GM23338 (cell line): Measurements from ENCODE around the gene WDR77. TPM values are rescaled to one million over a fixed set of nuclear protein-coding genes. Genes with fewer than 3 reads are reported as not detected.

Experiments
- ATAC-seq: fragments of 200-7000 bp; cut with Tn5 transposase; 3 replicates; pipeline ENCODE4 v1.9.1; 2020
- DNase-seq: peaks from one replicate; pipeline ENCODE4 v3.0.0-alpha.2; 2015; ENCODE audit warnings: low spot score
- H2AFZ ChIP-seq: fragments of 200-600 bp; sonication (generic); 2 replicates; pipeline ENCODE4 v1.8.0; 2016; ENCODE audit warnings: antibody characterized with exemption, mild to moderate bottlenecking, moderate library complexity
- H3F3A ChIP-seq: fragments of 200-600 bp; sonication (generic); replicated peaks from 2 replicates; pipeline ENCODE4 v1.8.0; 2017; ENCODE audit warnings: antibody characterized with exemption, mixed run types, low read depth
- H3K27ac ChIP-seq: fragments of 200-600 bp; sonication (generic); 2 replicates; pipeline ENCODE4 v1.6.1; 2016; ENCODE audit warnings: low read depth
- H3K27me3 ChIP-seq: fragments of 200-600 bp; sonication (generic); 2 replicates; pipeline ENCODE4 v1.8.0; 2016; ENCODE audit warnings: mild to moderate bottlenecking, mixed run types, moderate library complexity; ENCODE audit not compliant: insufficient read depth
- H3K36me3 ChIP-seq: fragments of 200-600 bp; sonication (generic); 2 replicates; pipeline ENCODE4 v1.8.0; 2016; ENCODE audit warnings: mild to moderate bottlenecking; ENCODE audit not compliant: insufficient read depth
- H3K4me1 ChIP-seq: fragments of 200-600 bp; sonication (generic); 2 replicates; pipeline ENCODE4 v1.8.0; 2016; ENCODE audit warnings: mild to moderate bottlenecking, moderate library complexity; ENCODE audit not compliant: insufficient read depth
- H3K4me2 ChIP-seq: fragments of 200-600 bp; sonication (generic); 2 replicates; pipeline ENCODE4 v1.7.1; 2017; ENCODE audit warnings: mixed run types
- H3K4me3 ChIP-seq: fragments of 200-600 bp; sonication (generic); 2 replicates; pipeline ENCODE4 v1.6.1; 2016; ENCODE audit warnings: mixed run types
- H3K79me2 ChIP-seq: fragments of 200-600 bp; sonication (generic); replicated peaks from 2 replicates; pipeline ENCODE4 v1.8.0; 2017; ENCODE audit warnings: mild to moderate bottlenecking; ENCODE audit not compliant: insufficient read depth
- H3K9me2 ChIP-seq: fragments of 200-600 bp; sonication (generic); 2 replicates; pipeline ENCODE4 v1.8.0; 2017; ENCODE audit not compliant: insufficient read depth
- H4K20me1 ChIP-seq: fragments of 200-600 bp; sonication (generic); replicated peaks from 2 replicates; pipeline ENCODE4 v1.8.0; 2017; ENCODE audit warnings: mild to moderate bottlenecking; ENCODE audit not compliant: insufficient read depth
- H3K27ac Mint-ChIP-seq: 2 replicates; pipeline ENCODE4 v1.8.0; 2020; ENCODE audit warnings: inconsistent platforms, mild to moderate bottlenecking, moderate library complexity, mixed read lengths
- H3K27me3 Mint-ChIP-seq: 3 replicates; pipeline ENCODE4 v1.8.0; 2022; ENCODE audit warnings: low read depth, mild to moderate bottlenecking, moderate library complexity, mixed read lengths, inconsistent platforms; ENCODE audit not compliant: insufficient read depth, poor library complexity
- H3K36me3 Mint-ChIP-seq: 3 replicates; pipeline ENCODE4 v1.8.0; 2021; ENCODE audit warnings: low read depth, mild to moderate bottlenecking, inconsistent platforms, moderate library complexity, mixed read lengths
- H3K4me1 Mint-ChIP-seq: 3 replicates; pipeline ENCODE4 v1.8.0; 2020; ENCODE audit warnings: mild to moderate bottlenecking, inconsistent platforms, mixed read lengths
- H3K4me3 Mint-ChIP-seq: 3 replicates; pipeline ENCODE4 v1.8.0; 2021; ENCODE audit warnings: moderate library complexity, mild to moderate bottlenecking, inconsistent platforms, mixed read lengths
- H3K9me3 Mint-ChIP-seq: 3 replicates; pipeline ENCODE4 v1.8.0; 2020; ENCODE audit warnings: moderate library complexity, mild to moderate bottlenecking, inconsistent platforms, mixed read lengths
- CREB1 ChIP-seq: fragments of 250-450 bp; sonication (Bioruptor Pico); IDR thresholded peaks from 2 replicates; pipeline ENCODE4 v1.5.0; 2020; ENCODE audit warnings: low read depth, mild to moderate bottlenecking, moderate library complexity
- ETS1 ChIP-seq: IDR thresholded peaks from 2 replicates; pipeline ENCODE4 v1.6.1; 2016; ENCODE audit warnings: antibody characterized with exemption
- EZH2 ChIP-seq: fragments of 200-600 bp; sonication (generic); IDR thresholded peaks from one replicate; pipeline ENCODE4 v1.8.0; 2017; ENCODE audit warnings: antibody characterized with exemption, mild to moderate bottlenecking, low read depth; ENCODE audit not compliant: unreplicated experiment
- EZH2phosphoT487 ChIP-seq: fragments of 200-600 bp; sonication (generic); IDR thresholded peaks from one replicate; pipeline ENCODE4 v1.8.1; 2018; ENCODE audit warnings: antibody characterized with exemption; ENCODE audit not compliant: unreplicated experiment
- JUNB ChIP-seq: IDR thresholded peaks from one replicate; pipeline ENCODE4 v1.6.1; 2016; ENCODE audit warnings: antibody characterized with exemption; ENCODE audit not compliant: unreplicated experiment
- NANOG ChIP-seq: IDR thresholded peaks from 2 replicates; pipeline ENCODE4 v1.6.1; 2016; ENCODE audit warnings: antibody characterized with exemption, borderline replicate concordance
- POLR2AphosphoS5 ChIP-seq: IDR thresholded peaks from 2 replicates; pipeline ENCODE4 v1.6.1; 2016; ENCODE audit warnings: antibody characterized with exemption, low read depth
- STAT1 ChIP-seq: IDR thresholded peaks from one replicate; pipeline ENCODE4 v1.6.1; 2016; ENCODE audit warnings: antibody characterized with exemption; ENCODE audit not compliant: unreplicated experiment
- ZNF114 ChIP-seq: fragments of 250-450 bp; sonication (Bioruptor Pico); IDR thresholded peaks from 2 replicates; pipeline ENCODE4 v1.5.0; 2020; ENCODE audit warnings: mild to moderate bottlenecking, moderate library complexity
- ZNF331 ChIP-seq: fragments of 250-450 bp; sonication (Bioruptor Pico); IDR thresholded peaks from 2 replicates; pipeline ENCODE4 v1.5.0; 2020; ENCODE audit warnings: low read depth, mild to moderate bottlenecking, moderate library complexity
- ZNF462 ChIP-seq: fragments of 250-450 bp; sonication (Bioruptor Pico); IDR thresholded peaks from 2 replicates; pipeline ENCODE4 v1.5.0; 2020; ENCODE audit warnings: mild to moderate bottlenecking, moderate library complexity
- polyA plus RNA-seq: library from polyadenylated mRNA; unstranded; fragments of >200 nt; fragmentation: Nextera tagmentation; extraction: Ambion mirVana; gene quantifications from 2 replicates; pipeline ENCODE4 v1.2.1, GENCODE V29; 2016
- total RNA-seq: library from RNA; depleted of rRNA; stranded (reverse); fragments of >200 nt; shearing (Covaris generic); gene quantifications from 2 replicates; pipeline ENCODE4 v1.2.3, GENCODE V29; 2014
- TF ChIP-seq, protein P1 (sequence below): IDR thresholded peaks from one replicate; pipeline ENCODE4 v1.6.1; 2018; ENCODE audit warnings: antibody characterized with exemption; ENCODE audit not compliant: unreplicated experiment
- TF ChIP-seq, protein P2 (sequence below), 2 experiments: fragments of 200-600 bp in 1 of 2; sonication (generic) in 1 of 2; conservative IDR thresholded peaks; 2 replicates each; pipeline versions ENCODE4 v1.5.1 to v1.6.1; 2016 to 2017; ENCODE audit warnings: antibody characterized with exemption in 2 of 2, low read depth in 2 of 2, mild to moderate bottlenecking in 2 of 2, moderate library complexity in 1 of 2

Gene WDR77
- total and polyA plus RNA-seq, 2 experiments from 2014 or later = 85.9 to 111 TPM

DNA sequence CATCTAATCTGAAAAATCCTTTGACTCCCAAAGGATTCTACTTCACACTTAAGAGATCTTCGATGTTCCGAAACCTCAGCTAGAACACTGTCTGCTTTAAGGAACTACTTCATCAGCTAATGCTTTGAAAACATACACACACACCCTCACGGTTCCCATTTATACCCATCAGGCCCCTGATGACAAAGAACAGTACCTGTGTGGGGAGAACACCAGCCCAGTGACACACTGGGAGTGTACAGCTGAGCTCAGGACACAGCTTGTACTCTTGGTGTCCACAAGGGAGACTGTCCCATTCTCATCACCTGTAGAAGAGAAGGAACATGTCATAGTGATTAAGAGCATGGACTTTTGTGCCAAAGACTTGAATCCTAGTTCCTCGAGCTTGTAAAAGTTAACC, 6.6 kb downstream of the WDR77 start:
- no peak overlapping the region for H3K4me3 ChIP-seq
- DNase-seq (no peak), ATAC-seq (no peak)
- Mint-ChIP-seq H3K36me3 (peaks cover 93% of the 10 kb centered on the region), H3K4me1 (peaks cover 4% of the 10 kb centered on the region; the same call in 2 of the 3 replicates), H3K9me3 (no peaks in the 10 kb centered on the region), H3K27ac (no peak overlapping the region), H3K27me3 (no peaks in the 10 kb centered on the region), H3K4me3 (no peak overlapping the region)
- H3K4me2 ChIP-seq = no peak overlapping the region
- no peak for TF ChIP-seq JUNB
- no peak for TF ChIP-seq ZNF114 (CRISPR knock-in tag)
- TF ChIP-seq, protein P1, sequence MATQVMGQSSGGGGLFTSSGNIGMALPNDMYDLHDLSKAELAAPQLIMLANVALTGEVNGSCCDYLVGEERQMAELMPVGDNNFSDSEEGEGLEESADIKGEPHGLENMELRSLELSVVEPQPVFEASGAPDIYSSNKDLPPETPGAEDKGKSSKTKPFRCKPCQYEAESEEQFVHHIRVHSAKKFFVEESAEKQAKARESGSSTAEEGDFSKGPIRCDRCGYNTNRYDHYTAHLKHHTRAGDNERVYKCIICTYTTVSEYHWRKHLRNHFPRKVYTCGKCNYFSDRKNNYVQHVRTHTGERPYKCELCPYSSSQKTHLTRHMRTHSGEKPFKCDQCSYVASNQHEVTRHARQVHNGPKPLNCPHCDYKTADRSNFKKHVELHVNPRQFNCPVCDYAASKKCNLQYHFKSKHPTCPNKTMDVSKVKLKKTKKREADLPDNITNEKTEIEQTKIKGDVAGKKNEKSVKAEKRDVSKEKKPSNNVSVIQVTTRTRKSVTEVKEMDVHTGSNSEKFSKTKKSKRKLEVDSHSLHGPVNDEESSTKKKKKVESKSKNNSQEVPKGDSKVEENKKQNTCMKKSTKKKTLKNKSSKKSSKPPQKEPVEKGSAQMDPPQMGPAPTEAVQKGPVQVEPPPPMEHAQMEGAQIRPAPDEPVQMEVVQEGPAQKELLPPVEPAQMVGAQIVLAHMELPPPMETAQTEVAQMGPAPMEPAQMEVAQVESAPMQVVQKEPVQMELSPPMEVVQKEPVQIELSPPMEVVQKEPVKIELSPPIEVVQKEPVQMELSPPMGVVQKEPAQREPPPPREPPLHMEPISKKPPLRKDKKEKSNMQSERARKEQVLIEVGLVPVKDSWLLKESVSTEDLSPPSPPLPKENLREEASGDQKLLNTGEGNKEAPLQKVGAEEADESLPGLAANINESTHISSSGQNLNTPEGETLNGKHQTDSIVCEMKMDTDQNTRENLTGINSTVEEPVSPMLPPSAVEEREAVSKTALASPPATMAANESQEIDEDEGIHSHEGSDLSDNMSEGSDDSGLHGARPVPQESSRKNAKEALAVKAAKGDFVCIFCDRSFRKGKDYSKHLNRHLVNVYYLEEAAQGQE = no peak
- TF ChIP-seq NANOG = no peak
- no peak for TF ChIP-seq ZNF331 (CRISPR knock-in tag)
- no peak for TF ChIP-seq STAT1
- TF ChIP-seq ZNF462 (CRISPR knock-in tag) = no peak
- TF ChIP-seq, protein P2, sequence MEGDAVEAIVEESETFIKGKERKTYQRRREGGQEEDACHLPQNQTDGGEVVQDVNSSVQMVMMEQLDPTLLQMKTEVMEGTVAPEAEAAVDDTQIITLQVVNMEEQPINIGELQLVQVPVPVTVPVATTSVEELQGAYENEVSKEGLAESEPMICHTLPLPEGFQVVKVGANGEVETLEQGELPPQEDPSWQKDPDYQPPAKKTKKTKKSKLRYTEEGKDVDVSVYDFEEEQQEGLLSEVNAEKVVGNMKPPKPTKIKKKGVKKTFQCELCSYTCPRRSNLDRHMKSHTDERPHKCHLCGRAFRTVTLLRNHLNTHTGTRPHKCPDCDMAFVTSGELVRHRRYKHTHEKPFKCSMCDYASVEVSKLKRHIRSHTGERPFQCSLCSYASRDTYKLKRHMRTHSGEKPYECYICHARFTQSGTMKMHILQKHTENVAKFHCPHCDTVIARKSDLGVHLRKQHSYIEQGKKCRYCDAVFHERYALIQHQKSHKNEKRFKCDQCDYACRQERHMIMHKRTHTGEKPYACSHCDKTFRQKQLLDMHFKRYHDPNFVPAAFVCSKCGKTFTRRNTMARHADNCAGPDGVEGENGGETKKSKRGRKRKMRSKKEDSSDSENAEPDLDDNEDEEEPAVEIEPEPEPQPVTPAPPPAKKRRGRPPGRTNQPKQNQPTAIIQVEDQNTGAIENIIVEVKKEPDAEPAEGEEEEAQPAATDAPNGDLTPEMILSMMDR (conservative IDR thresholded peaks at IDR 0.05; ENCODE audit: low read depth in 2 of 2) = no peak
- no peak for TF ChIP-seq EZH2phosphoT487
- no peak for TF ChIP-seq CREB1 (CRISPR knock-in tag)
- no peak for TF ChIP-seq POLR2AphosphoS5
- TF ChIP-seq EZH2 = no peak
- no peak for TF ChIP-seq ETS1
- H3F3A ChIP-seq = no peaks in the 10 kb centered on the region
- peaks cover 79% of the 10 kb centered on the region for H3K36me3 ChIP-seq
- H3K27me3 ChIP-seq = no peaks in the 10 kb centered on the region
- peak overlapping the region; percentile 67; the same call in 1 of the 2 replicates for H3K27ac ChIP-seq
- no peaks in the 10 kb centered on the region for H3K9me2 ChIP-seq
- peaks cover 30% of the 10 kb centered on the region for H3K79me2 ChIP-seq
- H2AFZ ChIP-seq = no peak overlapping the region
- peaks cover 45% of the 10 kb centered on the region for H4K20me1 ChIP-seq
- H3K4me1 ChIP-seq = no peaks in the 10 kb centered on the region; the same call in 1 of the 2 replicates
